ENCODE measurements around the gene OR5A2. TPM values are rescaled to one million over a fixed set of nuclear protein-coding genes. Genes with fewer than 3 reads are reported as not detected.

OR5A2 gene
- polyA plus RNA-seq, 2 of the 4 experiments (the other 2 are of a cell fraction) = not detected

GRCh38 chr11:59423835-59424234 lies 2.4 kb downstream of the OR5A2 start:
- DNase-seq (ENCODE audit: low read depth in 1 of 2, low spot score in 1 of 2) (no peak), ATAC-seq (no peak), FAIRE-seq (no peak)
- Histone ChIP-seq H3K9me3 (no peaks in the 10 kb centered on the region), H3K27ac (no peak overlapping the region), H3K4me2 (no peak overlapping the region), H3K4me1 (no peaks in the 10 kb centered on the region), H3K4me3 (no peak overlapping the region)
- no peak for TF ChIP-seq MAZ (IDR thresholded peaks at IDR 0.05; ENCODE audit: borderline replicate concordance, low read depth, low read length)
- ChIA-PET POLR2A (no interaction called here), CTCF (interaction anchor here (2.0 kb wide), 1 partner anchor 252 kb away, joined by 7 read pairs; the partner anchor contains the start of gene DTX4)
- WGBS (ENCODE audit: missing lambda C conversion rate) = 1% methylated on average over 2 of the region's 2 CpGs

- no peaks in the 10 kb centered on the region for H3K9me3 ChIP-seq
- no peak for ATAC-seq
- whole genome bisulfite sequencing (ENCODE audit: missing lambda C conversion rate) = 30% methylated on average over 2 of the region's 2 CpGs
- no peak overlapping the region for H3K4me3 ChIP-seq
- DNase-seq (ENCODE audit: low read depth in 1 of 2, low spot score in 1 of 2) = no peak
- no peaks in the 10 kb centered on the region for H3K4me1 ChIP-seq
- ChIA-PET CTCF (interaction anchor here (0.6 to 1.8 kb wide), 2 partner anchors 12 to 92 kb away, joined by 3 to 6 read pairs; no protein-coding TSS in a partner anchor), POLR2A (no interaction called here)
- FAIRE-seq = no peak
- no peak overlapping the region for H3K27ac ChIP-seq
- no peak overlapping the region for H3K4me2 ChIP-seq
- no peak for TF ChIP-seq JUNB (IDR thresholded peaks at IDR 0.05)
These were observed 8.1 kb downstream of the OR5A2 start for GRCh38 chr11:59418156-59418555.

- Histone ChIP-seq H3K4me3 (no peak overlapping the region), H3K4me2 (no peak overlapping the region), H3K4me1 (no peaks in the 10 kb centered on the region), H3K9me3 (no peaks in the 10 kb centered on the region), H3K27ac (no peak overlapping the region)
- CTCF ChIA-PET = interaction anchor here (1.0 to 1.4 kb wide), 2 partner anchors 23 to 245 kb away, joined by 3 read pairs; partner anchors contain the start of gene DTX4
- ATAC-seq = no peak
- TF ChIP-seq PHF8 (IDR thresholded peaks at IDR 0.05; ENCODE audit: borderline replicate concordance, low read depth) (no peak), ATOH8 (CRISPR knock-in tag; IDR thresholded peaks at IDR 0.05; ENCODE audit: low read depth) (no peak), HES2 (IDR thresholded peaks at IDR 0.05) (no peak), ZNF302 (CRISPR knock-in tag; IDR thresholded peaks at IDR 0.05) (no peak), HMGXB4 (CRISPR knock-in tag; IDR thresholded peaks at IDR 0.05; ENCODE audit: borderline replicate concordance) (no peak), HOXB5 (CRISPR knock-in tag; IDR thresholded peaks at IDR 0.05) (no peak), EHMT2 (IDR thresholded peaks at IDR 0.05; ENCODE audit: low read depth) (no peak), NFE2L2 (conservative IDR thresholded peaks at IDR 0.05; ENCODE audit: low read length) (no peak), FOXS1 (CRISPR knock-in tag; IDR thresholded peaks at IDR 0.05) (no peak), SREBF2 (IDR thresholded peaks at IDR 0.05) (no peak), SMC3 (IDR thresholded peaks at IDR 0.05) (no peak), EHF (CRISPR knock-in tag; IDR thresholded peaks at IDR 0.05) (no peak), E2F6 (IDR thresholded peaks at IDR 0.05; ENCODE audit: borderline replicate concordance, low read depth) (no peak), REST (IDR thresholded peaks at IDR 0.05) (no peak), TP53 (CRISPR knock-in tag; IDR thresholded peaks at IDR 0.05) (no peak)
- POLR2A ChIA-PET = no interaction called here
- DNase-seq (ENCODE audit: low read depth in 1 of 2, low spot score in 1 of 2) = no peak
- FAIRE-seq = no peak
- WGBS (ENCODE audit: missing lambda C conversion rate) = 23% methylated on average over 5 of the region's 5 CpGs
These were observed 9.2 kb downstream of the OR5A2 start for GRCh38 chr11:59417023-59417422.

Measured in A549 (cell line).